ENCODE measurements around the gene LSM3. TPM values are rescaled to one million over a fixed set of nuclear protein-coding genes. Genes with fewer than 3 reads are reported as not detected.

LSM3 gene
- total and polyA plus RNA-seq, 4 experiments from 2014 or later: 7.2 to 30.7 (median 15.1) TPM

GRCh38 chr3:14166877-14167603 lies 11.6 kb upstream of the LSM3 start:
- H3K36me3 Mint-ChIP-seq: peaks cover 98 to 100% of the 10 kb centered on the region in 2 donors
- H3K4me1 Mint-ChIP-seq: peaks cover 13 to 43% (median 34%) of the 10 kb centered on the region in 4 donors
- H3K9me3 Mint-ChIP-seq: peaks cover 0 to 8% (median 3%) of the 10 kb centered on the region in 8 donors
- peaks cover 97% of the 10 kb centered on the region for H3K36me3 ChIP-seq (ENCODE audit: insufficient read depth, low read length)
- intact Hi-C loops (cut with micrococcal nuclease): no loop called here
- H3K27me3 ChIP-seq (ENCODE audit: insufficient read depth, low read length): no peaks in the 10 kb centered on the region
- no peaks in the 10 kb centered on the region for H3K27me3 Mint-ChIP-seq
- no peak overlapping the region for H3K27ac ChIP-seq (ENCODE audit: low read depth, low read length)
- CTCF ChIA-PET (ENCODE audit: partially characterized antibody): interaction anchor here (1.5 kb wide), 1 partner anchor 36 kb away, joined by 3 read pairs; no protein-coding TSS in a partner anchor
- H3K4me3 Mint-ChIP-seq: no peak overlapping the region
- no peaks in the 10 kb centered on the region for H3K4me1 ChIP-seq (ENCODE audit: insufficient read depth, low read length)
- no peak for DNase-seq
- POLR2A ChIA-PET (ENCODE audit: partially characterized antibody): interaction anchor here (1.4 to 3.1 kb wide), 2 partner anchors 8 to 11 kb away, joined by 7 to 19 read pairs; partner anchors contain the start of genes LSM3 and XPC
- H3K9me3 ChIP-seq (ENCODE audit: control insufficient read depth in 1 of 2, low read length in 2 of 2): no peaks in the 10 kb centered on the region
- peak overlapping the region in 4 of 7 donors; percentile 13 to 77 (median 54) for H3K27ac Mint-ChIP-seq
- no peak overlapping the region for H3K4me3 ChIP-seq (ENCODE audit: low read length in 2 of 2)

- intact Hi-C loops (cut with micrococcal nuclease): no loop called here
- Histone ChIP-seq H3K4me1 (ENCODE audit: insufficient read depth, low read length) (peaks cover 20% of the 10 kb centered on the region), H3K9me3 (ENCODE audit: control insufficient read depth in 1 of 2, low read length in 2 of 2) (no peaks in the 10 kb centered on the region), H3K27me3 (ENCODE audit: insufficient read depth, low read length) (no peaks in the 10 kb centered on the region), H3K27ac (ENCODE audit: low read depth, low read length) (no peak overlapping the region), H3K4me3 (ENCODE audit: low read length in 2 of 2) (no peak overlapping the region), H3K36me3 (ENCODE audit: insufficient read depth, low read length) (peaks cover 82% of the 10 kb centered on the region)
- no peak for DNase-seq
- Mint-ChIP-seq H3K27ac (peak overlapping the region in 1 of 7 donors; percentile 11), H3K27me3 (no peaks in the 10 kb centered on the region), H3K36me3 (peaks cover 87 to 90% of the 10 kb centered on the region in 2 donors), H3K4me3 (no peak overlapping the region), H3K4me1 (peaks cover 21 to 56% (median 46%) of the 10 kb centered on the region in 4 donors), H3K9me3 (no peaks in the 10 kb centered on the region)
- CTCF ChIA-PET (ENCODE audit: partially characterized antibody): interaction anchor here (2.0 kb wide), 1 partner anchor 16 kb away, joined by 6 read pairs; no protein-coding TSS in a partner anchor
- POLR2A ChIA-PET (ENCODE audit: partially characterized antibody): interaction anchor here (3.1 kb wide), 1 partner anchor 9 kb away, joined by 19 read pairs; the partner anchor contains the start of genes LSM3 and XPC
These were observed 9.2 kb upstream of the LSM3 start for GRCh38 chr3:14169435-14169834.

- peaks cover 23 to 61% (median 50%) of the 10 kb centered on the region in 4 donors for H3K4me1 Mint-ChIP-seq
- ChIA-PET CTCF (ENCODE audit: partially characterized antibody) (interaction anchor here (2.0 kb wide), 1 partner anchor 17 kb away, joined by 6 read pairs; no protein-coding TSS in a partner anchor), POLR2A (ENCODE audit: partially characterized antibody) (no interaction called here)
- H3K4me3 Mint-ChIP-seq: no peak overlapping the region
- no peak overlapping the region for H3K27ac ChIP-seq (ENCODE audit: low read depth, low read length)
- peaks cover 77% of the 10 kb centered on the region for H3K36me3 ChIP-seq (ENCODE audit: insufficient read depth, low read length)
- H3K4me1 ChIP-seq (ENCODE audit: insufficient read depth, low read length): peaks cover 25% of the 10 kb centered on the region
- no peaks in the 10 kb centered on the region for H3K9me3 Mint-ChIP-seq
- intact Hi-C loops (cut with micrococcal nuclease): no loop called here
- peaks cover 83 to 85% of the 10 kb centered on the region in 2 donors for H3K36me3 Mint-ChIP-seq
- no peaks in the 10 kb centered on the region for H3K9me3 ChIP-seq (ENCODE audit: control insufficient read depth in 1 of 2, low read length in 2 of 2)
- H3K4me3 ChIP-seq (ENCODE audit: low read length in 2 of 2): no peak overlapping the region
- H3K27ac Mint-ChIP-seq: peak overlapping the region in 1 of 7 donors; percentile 37
- no peaks in the 10 kb centered on the region for H3K27me3 Mint-ChIP-seq
- DNase-seq: no peak
- no peaks in the 10 kb centered on the region for H3K27me3 ChIP-seq (ENCODE audit: insufficient read depth, low read length)
These were observed 8.7 kb upstream of the LSM3 start for GRCh38 chr3:14169871-14170270.

GRCh38 chr3:14170531-14171159 lies 8.0 kb upstream of the LSM3 start:
- Histone ChIP-seq H3K27me3 (ENCODE audit: insufficient read depth, low read length) (no peaks in the 10 kb centered on the region), H3K4me1 (ENCODE audit: insufficient read depth, low read length) (peaks cover 32% of the 10 kb centered on the region), H3K9me3 (ENCODE audit: control insufficient read depth in 1 of 2, low read length in 2 of 2) (no peaks in the 10 kb centered on the region), H3K27ac (ENCODE audit: low read depth, low read length) (no peak overlapping the region), H3K4me3 (ENCODE audit: low read length in 2 of 2) (no peak overlapping the region), H3K36me3 (ENCODE audit: insufficient read depth, low read length) (peaks cover 69% of the 10 kb centered on the region)
- Mint-ChIP-seq H3K27ac (peak overlapping the region in 3 of 7 donors; percentile 10 to 74 (median 29)), H3K4me1 (peaks cover 31 to 69% (median 57%) of the 10 kb centered on the region in 4 donors), H3K27me3 (no peaks in the 10 kb centered on the region), H3K9me3 (peaks cover 0 to 3% (median 0%) of the 10 kb centered on the region in 8 donors), H3K36me3 (peaks cover 75 to 83% of the 10 kb centered on the region in 2 donors), H3K4me3 (peak overlapping the region in 1 of 8 donors; percentile 20)
- ChIA-PET POLR2A (ENCODE audit: partially characterized antibody) (interaction anchor here (1.3 to 9.8 kb wide), 3 partner anchors 26 to 47 kb away, joined by 4 to 270 read pairs (median 6); partner anchors contain the start of genes CHCHD4 and TMEM43), CTCF (ENCODE audit: partially characterized antibody) (interaction anchor here (0.9 to 2.0 kb wide), 3 partner anchors 8 to 33 kb away, joined by 3 to 6 read pairs (median 3); no protein-coding TSS in a partner anchor)
- DNase-seq: no peak
- intact Hi-C loops (cut with micrococcal nuclease): no loop called here

- Mint-ChIP-seq H3K4me3 (peak overlapping the region in 4 of 8 donors; percentile 16 to 69 (median 49)), H3K27me3 (no peaks in the 10 kb centered on the region), H3K36me3 (peaks cover 56 to 66% of the 10 kb centered on the region in 2 donors), H3K27ac (peak overlapping the region; percentile 11 to 77 (median 45)), H3K4me1 (peaks cover 43 to 78% (median 65%) of the 10 kb centered on the region in 4 donors), H3K9me3 (peaks cover 0 to 3% (median 0%) of the 10 kb centered on the region in 8 donors)
- Histone ChIP-seq H3K4me1 (ENCODE audit: insufficient read depth, low read length) (peaks cover 51% of the 10 kb centered on the region), H3K27me3 (ENCODE audit: insufficient read depth, low read length) (no peaks in the 10 kb centered on the region), H3K27ac (ENCODE audit: low read depth, low read length) (no peak overlapping the region), H3K4me3 (ENCODE audit: low read length in 2 of 2) (no peak overlapping the region), H3K9me3 (ENCODE audit: control insufficient read depth in 1 of 2, low read length in 2 of 2) (no peaks in the 10 kb centered on the region), H3K36me3 (ENCODE audit: insufficient read depth, low read length) (peaks cover 53% of the 10 kb centered on the region)
- ChIA-PET CTCF (ENCODE audit: partially characterized antibody) (interaction anchor here (0.8 to 1.7 kb wide), 4 partner anchors 20 to 275 kb away, joined by 3 to 6 read pairs (median 4); no protein-coding TSS in a partner anchor), POLR2A (ENCODE audit: partially characterized antibody) (interaction anchor here (1.6 to 9.8 kb wide), 3 partner anchors 22 to 49 kb away, joined by 4 to 270 read pairs (median 6); partner anchors contain the start of genes CHCHD4 and TMEM43)
- intact Hi-C loops (cut with micrococcal nuclease): no loop called here
- no peak for DNase-seq
These were observed 6.1 kb upstream of the LSM3 start for GRCh38 chr3:14172496-14172895.

GRCh38 chr3:14174483-14174882 lies 4.1 kb upstream of the LSM3 start:
- Histone ChIP-seq H3K27ac (ENCODE audit: low read depth, low read length) (peak overlapping the region; percentile 29), H3K4me3 (ENCODE audit: low read length in 2 of 2) (no peak overlapping the region), H3K9me3 (ENCODE audit: control insufficient read depth in 1 of 2, low read length in 2 of 2) (no peaks in the 10 kb centered on the region), H3K4me1 (ENCODE audit: insufficient read depth, low read length) (peaks cover 63% of the 10 kb centered on the region), H3K27me3 (ENCODE audit: insufficient read depth, low read length) (no peaks in the 10 kb centered on the region), H3K36me3 (ENCODE audit: insufficient read depth, low read length) (peaks cover 33% of the 10 kb centered on the region)
- CTCF ChIA-PET (ENCODE audit: partially characterized antibody): interaction anchor here (0.8 to 2.9 kb wide), 5 partner anchors 21 to 278 kb away, joined by 3 to 21 read pairs (median 16); partner anchors contain the start of genes CHCHD4 and TMEM43
- peak overlapping the region in 7 of 8 donors; percentile 25 to 83 (median 48) for H3K4me3 Mint-ChIP-seq
- H3K9me3 Mint-ChIP-seq: peaks cover 0 to 6% (median 0%) of the 10 kb centered on the region in 8 donors
- H3K27ac Mint-ChIP-seq: peak overlapping the region; percentile 58 to 93 (median 88)
- intact Hi-C loops (cut with micrococcal nuclease): no loop called here
- POLR2A ChIA-PET (ENCODE audit: partially characterized antibody): interaction anchor here (0.8 to 9.8 kb wide), 3 partner anchors 22 to 51 kb away, joined by 3 to 270 read pairs (median 220); partner anchors contain the start of genes CHCHD4 and TMEM43
- no peaks in the 10 kb centered on the region for H3K27me3 Mint-ChIP-seq
- peaks cover 37 to 58% of the 10 kb centered on the region in 2 donors for H3K36me3 Mint-ChIP-seq
- no peak for DNase-seq
- H3K4me1 Mint-ChIP-seq: peaks cover 54 to 88% (median 76%) of the 10 kb centered on the region in 4 donors
